GM13976 (cell line): ENCODE measurements around the gene KRTAP10-1.
"Not testable (repeated sequence)": the region's sequence is repeated elsewhere in the genome, so short reads cannot be mapped to it uniquely, and the experiment has no call there.

Source experiments
- DNase-seq: peaks from one replicate; pipeline ENCODE4 v3.0.0; 2012; ENCODE audit warnings: low spot score
- CTCF ChIP-seq: IDR thresholded peaks from 2 replicates; pipeline ENCODE4 v1.5.1; 2012; ENCODE audit warnings: borderline replicate concordance, mild to moderate bottlenecking; ENCODE audit not compliant: insufficient read depth; ENCODE audit errors: extremely low read depth, missing control alignments, control extremely low read depth
- in situ Hi-C: fragments of 300-500 bp; cut with MboI; formaldehyde crosslinking; loops from one replicate; pipeline ENCODE4 v1.12.0; 2022; ENCODE audit warnings: low sequenced_read_pairs, mixed read lengths, inconsistent platforms; ENCODE audit not compliant: unreplicated experiment

KRTAP10-1 gene

GRCh38 chr21:44564099-44564498 is 24.1 kb upstream of the KRTAP10-1 start:
- in situ Hi-C loops, result no loop called here
- no peak for DNase-seq
- TF ChIP-seq CTCF, result no peak

GRCh38 chr21:44558695-44559094 is 18.7 kb upstream of the KRTAP10-1 start, which contains the start of gene KRTAP10-3:
KRTAP10-3 (minus strand) TSS chr21:44558795; CDS start chr21:44558715, 80 bp downstream.
- TF ChIP-seq CTCF, result no peak
- in situ Hi-C loops, result no loop called here
- DNase-seq, result no peak

- in situ Hi-C loops, DNase-seq: not testable (repeated sequence)
Observed at GRCh38 chr21:44558329-44558675, 18.3 kb upstream of the KRTAP10-1 start.

GRCh38 chr21:44557491-44558328 is 17.7 kb upstream of the KRTAP10-1 start:
- in situ Hi-C loops, result no loop called here
- TF ChIP-seq CTCF, result no peak
- DNase-seq, result no peak

- in situ Hi-C loops, result no loop called here
- no peak for TF ChIP-seq CTCF
- DNase-seq, result no peak
Observed at GRCh38 chr21:44556879-44557278, 16.9 kb upstream of the KRTAP10-1 start.

GRCh38 chr21:44555200-44555875 is 15.3 kb upstream of the KRTAP10-1 start:
- TF ChIP-seq CTCF, result no peak
- DNase-seq, result no peak
- in situ Hi-C loops, result no loop called here

- no peak for TF ChIP-seq CTCF
- in situ Hi-C loops, result no loop called here
- no peak for DNase-seq
Observed at GRCh38 chr21:44552681-44553080, 12.7 kb upstream of the KRTAP10-1 start.
